ENCODE measurements around the gene TTC22.

The TTC22 gene

DNA sequence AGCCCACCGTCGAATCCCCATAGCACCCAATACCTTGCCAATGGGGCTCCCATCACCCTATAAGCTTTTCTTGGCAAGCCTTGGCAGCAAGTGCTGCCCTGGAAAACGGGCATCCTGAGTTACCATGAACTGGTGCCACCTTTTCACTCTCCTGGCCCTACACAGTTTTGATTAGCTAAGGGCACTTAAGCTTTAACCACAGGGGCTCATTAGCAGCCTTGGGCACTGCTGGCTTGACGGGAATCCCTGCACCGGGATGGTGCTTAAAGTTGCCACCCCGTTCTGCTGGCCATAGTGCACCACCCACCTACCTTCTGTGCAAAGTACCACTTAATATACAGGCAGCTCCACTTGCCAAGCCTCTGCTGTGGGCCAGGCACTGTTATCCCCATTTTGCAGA, 50.5 kb downstream of the TTC22 start:
- no peak for DNase-seq (ENCODE audit: low read depth)

DNA sequence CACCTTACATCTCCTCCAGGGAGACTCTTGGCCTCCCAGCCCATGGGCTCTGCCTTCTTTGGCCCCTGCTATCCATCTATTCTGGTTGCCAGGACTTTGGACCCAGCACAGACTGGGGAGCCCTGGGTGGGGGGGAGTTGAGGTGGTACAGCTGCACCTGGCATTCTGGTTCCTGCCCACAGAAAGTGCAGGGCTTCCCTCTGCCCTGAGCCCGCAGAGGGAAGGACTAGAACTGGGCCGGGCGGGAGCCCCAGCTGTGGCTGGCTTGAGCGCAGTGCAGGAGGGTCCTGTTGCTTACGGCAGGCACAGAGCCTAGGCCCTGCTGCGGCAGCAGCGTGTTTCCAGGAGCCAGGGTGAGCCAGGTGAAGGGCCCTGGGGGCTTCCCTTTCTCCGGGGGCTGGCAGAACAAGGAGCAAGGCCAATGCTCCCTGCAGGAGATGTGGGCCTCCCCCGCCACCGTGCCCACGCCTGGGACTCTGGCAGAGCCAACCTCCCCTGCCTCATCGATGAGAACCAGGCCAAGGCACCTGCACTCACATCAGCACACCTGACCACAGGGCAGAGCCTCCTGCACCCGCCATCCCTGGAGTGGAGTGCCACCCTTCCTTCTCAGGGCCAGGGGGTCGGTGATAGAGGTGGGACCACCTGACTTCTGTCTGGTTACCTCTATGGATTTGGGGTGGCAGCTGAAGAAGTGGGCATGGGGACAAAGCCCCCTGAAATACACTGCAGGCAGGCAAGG, 52.9 kb downstream of the TTC22 start:
- no peak for DNase-seq (ENCODE audit: low read depth)

DNA sequence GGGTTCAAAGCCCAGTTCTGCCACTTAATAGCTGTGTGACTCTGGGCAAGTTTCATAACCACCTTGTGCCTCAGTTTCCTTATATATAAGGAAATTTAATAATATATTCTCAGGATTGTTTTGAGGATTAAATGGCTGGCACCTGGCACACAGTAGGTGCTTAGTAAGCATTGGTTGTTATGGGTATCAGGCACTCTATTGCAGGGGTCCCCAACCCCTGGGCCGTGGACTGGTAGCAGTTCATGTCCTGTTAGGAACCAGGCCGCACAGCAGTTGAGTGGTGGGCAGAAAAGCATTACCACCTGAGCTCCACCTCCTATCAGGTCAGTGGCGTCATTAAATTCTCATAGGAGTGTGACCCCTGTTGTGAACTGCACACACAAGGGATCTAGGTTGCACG, 55.3 kb downstream of the TTC22 start:
- DNase-seq (ENCODE audit: low read depth) = no peak

DNA sequence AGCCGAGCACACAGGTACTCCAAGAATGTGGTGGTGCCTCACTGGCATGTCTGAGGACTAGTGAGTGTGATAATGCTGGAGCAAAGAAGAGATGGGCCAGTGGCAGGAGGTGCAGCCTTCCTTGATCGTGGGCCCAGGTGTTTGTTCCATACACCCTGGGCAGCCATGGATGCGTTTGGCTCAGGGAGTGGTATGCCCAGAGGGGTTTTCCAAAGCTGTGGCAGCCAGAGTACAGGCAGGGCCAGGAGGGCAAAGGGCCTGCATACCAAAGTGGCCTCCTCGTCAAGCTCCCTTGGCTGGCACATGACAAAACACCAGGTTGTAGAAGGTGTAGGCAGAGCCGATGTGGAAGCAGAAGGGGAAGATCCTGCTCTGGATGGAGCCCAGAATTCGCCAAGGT, 55.8 kb downstream of the TTC22 start:
- DNase-seq (ENCODE audit: low read depth) = no peak

DNA sequence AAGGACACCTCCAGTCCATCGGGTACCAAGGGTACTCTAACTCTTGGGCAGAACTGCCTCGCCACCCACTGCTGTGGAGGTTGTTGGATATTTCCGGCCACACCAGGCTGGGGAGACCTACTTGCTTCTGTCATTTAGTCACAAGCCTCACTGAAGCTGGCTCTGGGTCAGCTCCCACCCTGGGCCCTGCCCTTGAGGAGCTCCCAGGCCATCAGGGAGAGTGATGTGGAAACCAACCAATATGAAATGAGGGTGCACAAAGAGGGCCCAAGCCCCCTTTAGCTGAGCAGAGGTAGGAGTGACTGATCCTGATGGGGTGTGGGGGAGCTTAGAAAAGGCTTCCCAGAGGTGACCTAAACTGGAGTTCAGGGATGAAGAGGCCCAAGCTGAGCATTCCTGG, 56.4 kb downstream of the TTC22 start:
- DNase-seq (ENCODE audit: low read depth) = no peak

DNA sequence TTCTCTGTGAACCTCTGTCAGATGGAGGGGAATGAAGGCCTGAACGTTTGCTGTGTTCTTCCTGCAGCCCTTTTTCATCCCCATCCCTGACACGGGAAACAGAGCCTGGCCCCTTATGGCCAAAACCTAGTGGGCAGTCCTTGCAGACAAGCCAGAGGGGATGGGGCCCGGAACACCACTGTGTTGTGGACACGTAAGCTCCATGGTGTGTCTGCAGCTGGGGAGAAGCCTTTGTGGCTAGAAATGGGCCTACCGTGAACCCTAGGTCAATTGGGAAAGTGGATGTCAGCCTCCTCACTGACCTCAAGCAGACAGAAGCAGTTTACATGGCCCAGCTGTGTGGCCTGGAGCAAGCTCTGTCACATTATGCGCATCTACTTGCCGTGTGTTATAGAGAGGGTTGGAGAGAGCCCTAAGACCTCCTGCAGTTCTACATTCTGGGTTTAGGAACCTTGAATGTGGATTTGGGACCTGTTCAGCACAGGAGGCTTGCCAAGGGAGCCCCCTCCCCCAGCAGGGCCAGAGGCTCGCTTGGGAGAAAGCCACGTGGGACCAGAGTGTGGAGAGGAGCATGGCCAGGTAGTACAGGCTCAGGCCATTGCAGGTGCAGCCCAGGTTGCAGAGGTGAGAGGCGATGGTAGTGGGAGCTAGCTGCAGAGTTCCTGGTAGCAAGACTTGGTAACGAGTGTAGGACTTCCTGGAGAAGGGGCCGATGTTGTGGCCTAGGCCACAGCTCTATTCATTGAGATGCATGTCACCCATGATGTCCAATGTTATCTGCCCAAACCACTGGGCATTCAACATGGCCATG, 57.5 kb downstream of the TTC22 start:
- no peak for DNase-seq (ENCODE audit: low read depth)

- DNase-seq (ENCODE audit: low read depth) = no peak
These were observed 58.8 kb downstream of the TTC22 start for GRCh38 chr1:54742282-54742681.

DNA sequence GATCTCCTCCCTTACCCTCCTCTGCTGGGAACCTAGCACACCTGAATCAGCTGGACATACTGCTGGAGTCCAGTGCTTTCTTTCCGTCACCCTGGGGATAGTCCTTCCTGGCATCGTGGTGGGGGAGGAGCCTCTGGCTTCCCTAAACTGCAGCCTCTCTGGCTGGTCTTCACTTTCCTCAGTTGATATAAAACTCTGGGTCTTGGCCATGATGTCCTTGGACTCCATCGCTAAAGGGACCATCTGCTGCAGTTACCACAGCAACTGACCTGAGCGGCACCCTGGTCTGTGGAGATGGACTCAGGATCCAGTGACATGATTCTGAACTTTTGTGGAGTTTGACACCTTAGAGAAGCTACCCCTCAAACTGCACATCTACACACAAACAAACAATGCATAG, 59.6 kb downstream of the TTC22 start:
- no peak for DNase-seq (ENCODE audit: low read depth)

- no peak for DNase-seq (ENCODE audit: low read depth)
These were observed 62.9 kb downstream of the TTC22 start for GRCh38 chr1:54738244-54738643.

GRCh38 chr1:54736685-54737084, 64.4 kb downstream of the TTC22 start:
- DNase-seq (ENCODE audit: low read depth) = no peak

Measured in stimulated activated CD8-positive, alpha-beta memory T cell treated with anti-CD3 and anti-CD28 coated beads, Interleukin-12 subunit alpha, Interleukin-12 subunit beta, amount 100 ng/mL, for 1 hour (primary cell).